CD14-positive monocyte (primary cell): ENCODE measurements around the gene MACROD2. TPM values are rescaled to one million over a fixed set of nuclear protein-coding genes. Genes with fewer than 3 reads are reported as not detected.

Source experiments
- DNase-seq, 3 donors: peaks; one replicate each; pipeline ENCODE4 v3.0.0-alpha.2; 2011 to 2022
- H2AFZ ChIP-seq: 2 replicates; pipeline ENCODE4 v1.6.0; 2012; ENCODE audit warnings: mild to moderate bottlenecking, low read depth, low read length, inconsistent platforms; ENCODE audit not compliant: insufficient read depth, poor library complexity, severe bottlenecking
- H3K27ac ChIP-seq, 2 donors: 1 replicate in 1 of 2; 2 replicates in 1 of 2; pipeline ENCODE4 v1.5.1; 2012 to 2013; ENCODE audit warnings: low read length in 2 of 2, control low read depth in 1 of 2, inconsistent platforms in 1 of 2, low read depth in 1 of 2, mild to moderate bottlenecking in 1 of 2
- H3K27me3 ChIP-seq, 2 donors: one replicate each; pipeline versions ENCODE4 v1.6.0 to v1.6.1; 2011 to 2013; ENCODE audit warnings: low read length in 2 of 2; ENCODE audit not compliant: control insufficient read depth in 2 of 2, insufficient read depth in 2 of 2
- H3K36me3 ChIP-seq, 2 donors: replicated peaks in 1 of 2; 1 replicate in 1 of 2; 2 replicates in 1 of 2; pipeline versions ENCODE4 v1.5.1 to v1.6.1; 2012 to 2013; ENCODE audit warnings: low read length in 2 of 2, control low read depth in 1 of 2, inconsistent platforms in 1 of 2, mild to moderate bottlenecking in 1 of 2; ENCODE audit not compliant: insufficient read depth in 2 of 2, control insufficient read depth in 1 of 2
- H3K4me1 ChIP-seq, 2 donors: 1 replicate in 1 of 2; 2 replicates in 1 of 2; pipeline versions ENCODE4 v1.5.1 to v1.6.1; 2012 to 2013; ENCODE audit warnings: low read length in 2 of 2, control low read depth in 1 of 2, inconsistent platforms in 1 of 2, mild to moderate bottlenecking in 1 of 2, moderate library complexity in 1 of 2; ENCODE audit not compliant: insufficient read depth in 2 of 2, control insufficient read depth in 1 of 2
- H3K4me2 ChIP-seq: replicated peaks from 2 replicates; pipeline ENCODE3; 2012; ENCODE audit warnings: low read length, moderate library complexity, mild to moderate bottlenecking; ENCODE audit not compliant: poor library complexity, severe bottlenecking; ENCODE audit errors: extremely low read depth
- H3K4me3 ChIP-seq, 3 experiments: fragments of 200-600 bp in 1 of 3; sonication (generic) in 1 of 3; replicated peaks in 1 of 3; 1 replicate in 2 of 3; 2 replicates in 1 of 3; pipeline ENCODE4 v1.5.1; 2011 to 2013; ENCODE audit warnings: low read length in 3 of 3, mild to moderate bottlenecking in 3 of 3, control low read depth in 2 of 3, low read depth in 2 of 3, inconsistent platforms in 1 of 3, moderate library complexity in 1 of 3
- H3K79me2 ChIP-seq: 2 replicates; pipeline ENCODE4 v1.6.0; 2012; ENCODE audit warnings: mild to moderate bottlenecking, control low read depth, inconsistent platforms, low read length, moderate library complexity; ENCODE audit not compliant: insufficient read depth
- H3K9ac ChIP-seq: 2 replicates; pipeline ENCODE4 v1.6.0; 2017; ENCODE audit warnings: low read length, mild to moderate bottlenecking; ENCODE audit not compliant: insufficient read depth, poor library complexity, severe bottlenecking
- H3K9me3 ChIP-seq, 2 donors: replicated peaks in 1 of 2; 1 replicate in 1 of 2; 2 replicates in 1 of 2; pipeline versions ENCODE4 v1.5.1 to v1.6.1; 2012 to 2013; ENCODE audit warnings: low read length in 2 of 2, control low read depth in 1 of 2; ENCODE audit not compliant: control insufficient read depth in 1 of 2, insufficient read depth in 1 of 2
- H4K20me1 ChIP-seq: 2 replicates; pipeline ENCODE4 v1.6.0; 2012; ENCODE audit warnings: mild to moderate bottlenecking, low read length, control low read depth, moderate library complexity; ENCODE audit not compliant: insufficient read depth
- H3K27ac Mint-ChIP-seq, 7 donors: one replicate each; pipeline ENCODE4 v1.8.0; 2020; ENCODE audit warnings: mild to moderate bottlenecking in 7 of 7, mixed read lengths in 7 of 7, moderate library complexity in 6 of 7, inconsistent platforms in 2 of 7
- H3K27me3 Mint-ChIP-seq, 3 donors: one replicate each; pipeline ENCODE4 v1.8.0; 2021 to 2022; ENCODE audit warnings: low read depth in 3 of 3, mild to moderate bottlenecking in 3 of 3, mixed read lengths in 3 of 3, moderate library complexity in 3 of 3, inconsistent platforms in 1 of 3
- H3K36me3 Mint-ChIP-seq, 2 donors: one replicate each; pipeline ENCODE4 v1.8.0; 2020; ENCODE audit warnings: mixed read lengths in 2 of 2, inconsistent platforms in 1 of 2, mild to moderate bottlenecking in 1 of 2
- H3K4me1 Mint-ChIP-seq: one replicate; pipeline ENCODE4 v1.8.0; 2020; ENCODE audit warnings: mild to moderate bottlenecking, mixed read lengths
- H3K4me3 Mint-ChIP-seq, 2 donors: one replicate each; pipeline ENCODE4 v1.8.0; 2020; ENCODE audit warnings: mild to moderate bottlenecking in 2 of 2, mixed read lengths in 2 of 2, moderate library complexity in 1 of 2
- H3K9me3 Mint-ChIP-seq, 7 donors: one replicate each; pipeline ENCODE4 v1.8.0; 2020 to 2022; ENCODE audit warnings: mixed read lengths in 7 of 7, mild to moderate bottlenecking in 6 of 7, moderate library complexity in 6 of 7, inconsistent platforms in 2 of 7
- WGBS: methylation state at CpG from one replicate; pipeline ENCODE4 v1.1.5; 2013; ENCODE audit warnings: missing lambda C conversion rate; ENCODE audit not compliant: insufficient coverage; 5-methylcytosine and 5-hydroxymethylcytosine counted together
- intact Hi-C, 2 donors: fragments of 100-400 bp; cut with micrococcal nuclease; formaldehyde crosslinking; loops; one replicate each; pipeline versions ENCODE4 v1.15.0 to v1.15.1; 2023
- polyA plus RNA-seq, 3 donors: library from polyadenylated mRNA; depleted of rRNA in 1 of 3; unstranded in 2 of 3; stranded (reverse) in 1 of 3; fragments of 300-500 nt in 2 of 3; fragments of >200 nt in 1 of 3; fragmentation: Illumina TruSeq in 2 of 3; gene quantifications; 1 replicate in 2 of 3; 2 replicates in 1 of 3; pipeline ENCODE4 v1.2.3, GENCODE V29; 2012 to 2021
- TF ChIP-seq, protein P1 (sequence below): fragments of 200-600 bp; IDR thresholded peaks from one replicate; pipeline ENCODE4 v1.8.0; 2022; ENCODE audit warnings: antibody characterized with exemption, mild to moderate bottlenecking

Gene MACROD2
- polyA plus RNA-seq, 3 donors: 0.23 TPM; not detected in 2

DNA sequence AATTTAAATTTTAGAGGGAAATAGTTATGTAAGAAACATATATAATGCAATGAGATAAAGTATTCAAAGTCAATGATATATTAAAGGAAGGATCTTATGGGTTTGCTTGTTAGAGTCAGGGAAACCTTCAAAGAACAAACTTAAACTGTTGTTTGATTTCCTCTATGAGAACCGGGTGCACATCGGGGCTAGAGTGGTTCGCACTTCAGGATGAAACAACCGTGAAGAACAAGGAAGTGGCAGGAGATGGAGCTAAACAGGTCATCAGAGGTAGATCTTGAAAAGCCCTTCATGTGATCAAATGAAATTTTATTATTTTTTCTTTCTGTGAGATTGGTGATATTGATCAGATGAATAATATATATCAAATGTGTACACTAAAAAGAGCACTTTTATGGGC, 1294.0 kb downstream of the MACROD2 start:
- Mint-ChIP-seq H3K36me3 (no peaks in the 10 kb centered on the region), H3K27ac (no peak overlapping the region), H3K9me3 (peaks cover 2 to 11% (median 4%) of the 10 kb centered on the region in 7 donors), H3K4me3 (no peak overlapping the region), H3K27me3 (peaks cover 0 to 8% (median 3%) of the 10 kb centered on the region in 3 donors), H3K4me1 (no peaks in the 10 kb centered on the region)
- H3K9ac ChIP-seq: no peak overlapping the region
- 60% methylated on average over 4 of the region's 4 CpGs for WGBS
- H3K4me1 ChIP-seq: no peaks in the 10 kb centered on the region
- no peak overlapping the region for H2AFZ ChIP-seq
- H3K27ac ChIP-seq: no peak overlapping the region
- no peak overlapping the region for H3K4me3 ChIP-seq
- H3K9me3 ChIP-seq: peaks cover 2 to 4% of the 10 kb centered on the region in 2 donors
- H3K27me3 ChIP-seq: no peaks in the 10 kb centered on the region
- intact Hi-C loops: no loop called here
- H3K4me2 ChIP-seq: no peak overlapping the region
- DNase-seq: no peak
- TF ChIP-seq, protein P1, sequence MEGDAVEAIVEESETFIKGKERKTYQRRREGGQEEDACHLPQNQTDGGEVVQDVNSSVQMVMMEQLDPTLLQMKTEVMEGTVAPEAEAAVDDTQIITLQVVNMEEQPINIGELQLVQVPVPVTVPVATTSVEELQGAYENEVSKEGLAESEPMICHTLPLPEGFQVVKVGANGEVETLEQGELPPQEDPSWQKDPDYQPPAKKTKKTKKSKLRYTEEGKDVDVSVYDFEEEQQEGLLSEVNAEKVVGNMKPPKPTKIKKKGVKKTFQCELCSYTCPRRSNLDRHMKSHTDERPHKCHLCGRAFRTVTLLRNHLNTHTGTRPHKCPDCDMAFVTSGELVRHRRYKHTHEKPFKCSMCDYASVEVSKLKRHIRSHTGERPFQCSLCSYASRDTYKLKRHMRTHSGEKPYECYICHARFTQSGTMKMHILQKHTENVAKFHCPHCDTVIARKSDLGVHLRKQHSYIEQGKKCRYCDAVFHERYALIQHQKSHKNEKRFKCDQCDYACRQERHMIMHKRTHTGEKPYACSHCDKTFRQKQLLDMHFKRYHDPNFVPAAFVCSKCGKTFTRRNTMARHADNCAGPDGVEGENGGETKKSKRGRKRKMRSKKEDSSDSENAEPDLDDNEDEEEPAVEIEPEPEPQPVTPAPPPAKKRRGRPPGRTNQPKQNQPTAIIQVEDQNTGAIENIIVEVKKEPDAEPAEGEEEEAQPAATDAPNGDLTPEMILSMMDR: no peak
- H4K20me1 ChIP-seq: no peaks in the 10 kb centered on the region
- H3K79me2 ChIP-seq: no peaks in the 10 kb centered on the region
- H3K36me3 ChIP-seq: no peaks in the 10 kb centered on the region

DNA sequence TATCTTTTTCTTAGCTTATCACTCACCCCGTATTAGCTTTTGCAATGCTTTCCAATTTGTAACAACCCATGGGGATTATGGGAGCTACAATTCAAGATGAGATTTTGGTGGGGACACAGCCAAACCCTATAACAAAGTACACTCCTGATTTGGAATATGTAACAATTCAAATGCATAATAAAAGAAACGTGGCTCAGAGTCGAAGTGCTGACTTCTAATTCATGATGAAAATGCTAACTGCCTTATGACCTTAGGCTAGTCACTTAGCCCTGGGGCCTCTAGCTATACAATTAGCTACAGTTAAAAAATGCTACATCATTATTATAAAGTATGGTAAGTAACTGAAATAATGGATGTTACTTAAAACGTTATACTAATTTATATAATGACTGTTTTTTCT, 1297.1 kb downstream of the MACROD2 start:
- H3K27ac Mint-ChIP-seq: no peak overlapping the region
- H3K27ac ChIP-seq: no peak overlapping the region
- intact Hi-C loops: no loop called here
- TF ChIP-seq, protein P1: no peak
- H3K4me1 Mint-ChIP-seq: no peaks in the 10 kb centered on the region
- H3K36me3 Mint-ChIP-seq: no peaks in the 10 kb centered on the region
- no peaks in the 10 kb centered on the region for H3K79me2 ChIP-seq
- no peak overlapping the region for H3K9ac ChIP-seq
- H3K4me2 ChIP-seq: no peak overlapping the region
- DNase-seq: no peak
- no peak overlapping the region for H3K4me3 ChIP-seq
- no peaks in the 10 kb centered on the region for H3K36me3 ChIP-seq
- no peaks in the 10 kb centered on the region for H3K4me1 ChIP-seq
- H3K4me3 Mint-ChIP-seq: no peak overlapping the region
- H3K9me3 Mint-ChIP-seq: peaks cover 0 to 14% (median 7%) of the 10 kb centered on the region in 7 donors
- no peaks in the 10 kb centered on the region for H4K20me1 ChIP-seq
- no peak overlapping the region for H2AFZ ChIP-seq
- H3K9me3 ChIP-seq: peaks cover 2 to 4% of the 10 kb centered on the region in 2 donors
- H3K27me3 Mint-ChIP-seq: peaks cover 0 to 3% (median 3%) of the 10 kb centered on the region in 3 donors
- WGBS: no CpG with 5 or more reads among the region's 4 CpGs
- H3K27me3 ChIP-seq: no peaks in the 10 kb centered on the region
